ENCODE results near the gene MARK1.

Gene MARK1

DNA sequence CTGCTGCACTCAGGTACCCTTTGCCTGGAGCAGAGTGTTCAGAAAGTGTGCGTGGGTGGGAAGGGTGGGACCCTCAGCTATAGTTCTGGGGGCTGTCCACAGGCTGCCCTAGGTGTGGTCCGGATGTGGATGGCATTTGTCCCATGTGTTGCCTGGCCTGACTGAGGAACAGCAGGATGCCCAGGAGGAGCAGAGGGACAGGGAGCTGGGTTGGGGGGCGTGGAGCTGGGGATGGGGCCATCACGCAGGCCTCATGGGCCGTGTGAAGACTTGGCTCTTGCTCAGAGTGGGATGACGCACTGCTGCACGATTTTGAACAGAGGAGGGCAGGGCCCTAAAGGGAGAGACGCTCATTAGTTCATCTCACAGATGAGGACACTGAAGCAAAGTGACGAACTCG is 179.2 kb downstream of the MARK1 start:
- ChIA-PET POLR2A (interaction anchor here (0.8 kb wide), 1 partner anchor 26 kb away, joined by 3 read pairs; no protein-coding TSS in a partner anchor), CTCF (no interaction called here)
- TF ChIP-seq FOXA1 (IDR thresholded peaks at IDR 0.05): no peak
- no peak for TF ChIP-seq SP1 (IDR thresholded peaks at IDR 0.05)
- TF ChIP-seq NFRKB (IDR thresholded peaks at IDR 0.05): no peak
- TF ChIP-seq ELF4 (IDR thresholded peaks at IDR 0.05): no peak
- no peak for TF ChIP-seq CTBP1 (IDR thresholded peaks at IDR 0.05; ENCODE audit: borderline replicate concordance)
- TF ChIP-seq L3MBTL2 (conservative IDR thresholded peaks at IDR 0.05): no peak
- no peak for TF ChIP-seq ZNF384 (IDR thresholded peaks at IDR 0.05)
- TF ChIP-seq FOXM1 (IDR thresholded peaks at IDR 0.05; ENCODE audit: borderline replicate concordance): no peak
- no peak for TF ChIP-seq BHLHE40 (IDR thresholded peaks at IDR 0.05; ENCODE audit: borderline replicate concordance)
- TF ChIP-seq FOXK2 (IDR thresholded peaks at IDR 0.05): no peak
- no peak for TF ChIP-seq ARNT (IDR thresholded peaks at IDR 0.05)
- no peak for TF ChIP-seq HDGF (IDR thresholded peaks at IDR 0.05; ENCODE audit: borderline replicate concordance)
- no peak for TF ChIP-seq LEF1 (IDR thresholded peaks at IDR 0.05; ENCODE audit: borderline replicate concordance)
- no peak for TF ChIP-seq PKNOX1 (IDR thresholded peaks at IDR 0.05)
- DNase-seq (ENCODE audit: extremely low spot score): no peak

DNA sequence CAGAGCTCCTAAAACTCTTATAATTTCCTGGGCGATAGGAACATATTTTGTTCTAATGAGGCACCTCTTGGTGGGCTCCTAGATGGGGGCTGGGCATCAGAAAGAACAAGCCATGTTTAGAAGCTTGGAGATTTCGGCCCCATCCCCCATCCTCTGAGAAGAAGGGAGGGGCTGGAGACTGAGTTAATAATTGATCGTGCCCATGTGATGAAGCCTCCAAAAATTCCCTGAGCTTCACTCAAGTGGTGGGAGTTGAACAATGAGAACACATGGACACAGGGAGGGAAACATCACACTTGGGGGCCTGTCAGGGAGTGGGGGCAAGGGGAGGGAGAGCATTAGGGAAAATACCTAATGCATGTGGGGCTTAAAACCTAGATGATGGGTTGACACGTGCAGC is 180.3 kb downstream of the MARK1 start:
- TF ChIP-seq PKNOX1 (IDR thresholded peaks at IDR 0.05): no peak
- TF ChIP-seq FOXA1 (IDR thresholded peaks at IDR 0.05): no peak
- no peak for TF ChIP-seq FOXK2 (IDR thresholded peaks at IDR 0.05)
- TF ChIP-seq SUZ12 (IDR thresholded peaks at IDR 0.05): no peak
- TF ChIP-seq NFRKB (IDR thresholded peaks at IDR 0.05): no peak
- no peak for TF ChIP-seq ARNT (IDR thresholded peaks at IDR 0.05)
- no peak for TF ChIP-seq BHLHE40 (IDR thresholded peaks at IDR 0.05; ENCODE audit: borderline replicate concordance)
- no peak for DNase-seq (ENCODE audit: extremely low spot score)
- ChIA-PET POLR2A (no interaction called here), CTCF (no interaction called here)

DNA sequence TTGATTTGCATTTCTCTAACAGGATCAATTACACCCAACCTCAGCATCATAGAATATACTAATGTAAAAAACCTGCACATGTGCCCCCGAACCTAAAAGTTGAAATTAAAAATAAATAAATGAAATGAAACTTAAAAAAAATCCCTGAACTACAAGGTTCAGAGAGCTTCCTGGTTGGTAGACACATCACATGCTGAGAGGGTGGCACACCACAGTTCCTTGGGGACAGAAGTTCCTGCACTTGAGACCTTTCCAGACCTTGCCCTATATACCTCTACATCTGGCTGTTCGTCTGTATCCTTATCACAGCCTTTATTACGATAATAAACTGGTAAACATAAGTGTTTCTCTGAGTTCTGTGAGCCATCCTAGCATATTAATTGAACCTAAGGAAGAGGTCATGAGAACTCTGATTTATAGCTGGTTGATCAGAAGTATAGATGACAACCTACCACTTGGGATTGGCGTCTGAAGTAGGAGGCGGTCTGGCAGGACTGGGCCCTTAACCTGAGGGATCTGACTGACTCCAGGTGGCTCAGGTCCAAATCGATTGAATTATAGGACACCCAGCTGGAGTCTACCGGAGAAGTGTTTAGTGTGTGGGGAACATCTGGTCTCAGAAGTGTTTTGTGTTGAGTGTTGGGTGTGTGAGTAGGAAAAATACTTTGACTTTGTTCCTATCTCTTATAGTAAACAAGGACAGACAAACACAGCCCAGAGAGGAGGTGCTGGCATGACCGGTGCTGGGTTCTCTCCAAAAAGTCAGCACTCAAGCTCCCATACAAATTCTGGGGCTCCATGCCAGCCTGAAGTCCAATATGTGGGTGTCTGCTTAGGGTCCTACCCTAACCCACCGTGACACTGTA is 181.2 kb downstream of the MARK1 start:
- no peak for DNase-seq (ENCODE audit: extremely low spot score)
- ChIA-PET CTCF (interaction anchor here (0.9 to 1.1 kb wide), 2 partner anchors 24 to 68 kb away, joined by 4 read pairs; no protein-coding TSS in a partner anchor), POLR2A (no interaction called here)
- TF ChIP-seq HDGF (IDR thresholded peaks at IDR 0.05; ENCODE audit: borderline replicate concordance) (no peak), ARNT (IDR thresholded peaks at IDR 0.05) (no peak), ELF4 (IDR thresholded peaks at IDR 0.05) (no peak), FOXA1 (IDR thresholded peaks at IDR 0.05) (no peak), FOXK2 (IDR thresholded peaks at IDR 0.05) (no peak), SP1 (IDR thresholded peaks at IDR 0.05) (no peak), L3MBTL2 (conservative IDR thresholded peaks at IDR 0.05) (no peak), BHLHE40 (IDR thresholded peaks at IDR 0.05; ENCODE audit: borderline replicate concordance) (no peak), PKNOX1 (IDR thresholded peaks at IDR 0.05) (no peak), LEF1 (IDR thresholded peaks at IDR 0.05; ENCODE audit: borderline replicate concordance) (no peak), NFRKB (IDR thresholded peaks at IDR 0.05) (no peak), SUZ12 (IDR thresholded peaks at IDR 0.05) (no peak), TARDBP (IDR thresholded peaks at IDR 0.05) (no peak), FOXM1 (IDR thresholded peaks at IDR 0.05; ENCODE audit: borderline replicate concordance) (no peak), ZNF384 (IDR thresholded peaks at IDR 0.05) (no peak), CTBP1 (IDR thresholded peaks at IDR 0.05; ENCODE audit: borderline replicate concordance) (no peak)

GRCh38 chr1:220710333-220710732 is 182.4 kb downstream of the MARK1 start:
- ChIA-PET POLR2A (no interaction called here), CTCF (interaction anchor here (0.6 to 0.7 kb wide), 2 partner anchors 575 to 583 kb away, joined by 5 read pairs; no protein-coding TSS in a partner anchor)
- TF ChIP-seq NFRKB (IDR thresholded peaks at IDR 0.05): no peak
- no peak for TF ChIP-seq ARNT (IDR thresholded peaks at IDR 0.05)
- no peak for TF ChIP-seq LEF1 (IDR thresholded peaks at IDR 0.05; ENCODE audit: borderline replicate concordance)
- TF ChIP-seq FOXK2 (IDR thresholded peaks at IDR 0.05): no peak
- no peak for TF ChIP-seq L3MBTL2 (conservative IDR thresholded peaks at IDR 0.05)
- TF ChIP-seq SP1 (IDR thresholded peaks at IDR 0.05): no peak
- TF ChIP-seq PKNOX1 (IDR thresholded peaks at IDR 0.05): no peak
- no peak for TF ChIP-seq TARDBP (IDR thresholded peaks at IDR 0.05)
- no peak for TF ChIP-seq FOXM1 (IDR thresholded peaks at IDR 0.05; ENCODE audit: borderline replicate concordance)
- no peak for TF ChIP-seq FOXA1 (IDR thresholded peaks at IDR 0.05)
- TF ChIP-seq SUZ12 (IDR thresholded peaks at IDR 0.05): no peak
- no peak for TF ChIP-seq ZNF384 (IDR thresholded peaks at IDR 0.05)
- no peak for TF ChIP-seq HDGF (IDR thresholded peaks at IDR 0.05; ENCODE audit: borderline replicate concordance)
- no peak for TF ChIP-seq BHLHE40 (IDR thresholded peaks at IDR 0.05; ENCODE audit: borderline replicate concordance)
- no peak for TF ChIP-seq ELF4 (IDR thresholded peaks at IDR 0.05)
- TF ChIP-seq CTBP1 (IDR thresholded peaks at IDR 0.05; ENCODE audit: borderline replicate concordance): no peak
- DNase-seq (ENCODE audit: extremely low spot score): no peak

All from HEK293T (cell line).